Right lobe of liver (tissue), 6 donors: ENCODE results near the gene MEIKIN. TPM values are rescaled to one million over a fixed set of nuclear protein-coding genes. Genes with fewer than 3 reads are reported as not detected.

ENCODE experiments used
- ATAC-seq, 4 donors: fragments of 200-7000 bp; cut with Tn5 transposase; one replicate each; pipeline ENCODE4 v1.9.1; 2020; ENCODE audit warnings: mild to moderate bottlenecking in 4 of 4, moderate library complexity in 4 of 4
- DNase-seq, 3 donors: peaks; one replicate each; pipeline ENCODE4 v3.0.0-alpha.2; 2020
- H3K27ac ChIP-seq, 3 donors: fragments of 200-600 bp; one replicate each; pipeline ENCODE4 v1.8.0; 2022
- H3K27me3 ChIP-seq, 2 donors: fragments of 200-600 bp; one replicate each; pipeline ENCODE4 v1.8.0; 2022
- H3K36me3 ChIP-seq, 4 donors: fragments of 200-600 bp; sonication (generic) in 1 of 4; one replicate each; pipeline versions ENCODE4 v1.5.1 to v1.8.0; 2017 to 2022; ENCODE audit warnings: control low read depth in 1 of 4
- H3K4me1 ChIP-seq, 4 donors: fragments of 200-600 bp; sonication (generic) in 1 of 4; one replicate each; pipeline versions ENCODE4 v1.5.1 to v1.8.0; 2017 to 2022; ENCODE audit warnings: control low read depth in 1 of 4
- H3K4me3 ChIP-seq, 3 donors: fragments of 200-600 bp; one replicate each; pipeline ENCODE4 v1.8.0; 2022
- H3K9me3 ChIP-seq, 4 donors: fragments of 200-600 bp; sonication (generic) in 1 of 4; one replicate each; pipeline versions ENCODE4 v1.5.1 to v1.8.0; 2017 to 2022; ENCODE audit warnings: control low read depth in 1 of 4
- POLR2A ChIP-seq: fragments of 450-650 bp; IDR thresholded peaks from one replicate; pipeline ENCODE4 v1.6.1; 2017; ENCODE audit warnings: antibody characterized with exemption, mild to moderate bottlenecking
- WGBS: methylation state at CpG from one replicate; pipeline ENCODE4 v1.1.6; 2018; ENCODE audit warnings: low coverage, low lambda C conversion rate; ENCODE audit not compliant: insufficient coverage; ENCODE audit errors: missing lambda C conversion rate; 5-methylcytosine and 5-hydroxymethylcytosine counted together
- intact Hi-C, 2 donors: fragments of 100-400 bp; cut with DNase I; formaldehyde crosslinking; loops; one replicate each; pipeline versions ENCODE4 v1.11.2 to v1.14.1; 2022
- total RNA-seq, 6 experiments: library from RNA; depleted of rRNA in 2 of 6; stranded (reverse); fragments of >200 nt in 2 of 6; fragmentation: NEBNext Ultra II Directional in 3 of 6; extraction: Animal tissue kit (Norgen Biotek cat#: 25700) in 3 of 6; gene quantifications; one replicate each; pipeline versions ENCODE4 v1.1.0 to v1.2.4, GENCODE V29; 2016 to 2023
- TF ChIP-seq, protein P1 (sequence below), 4 donors: fragments of 200-600 bp in 3 of 4; fragments of 450-650 bp in 1 of 4; IDR thresholded peaks; one replicate each; pipeline versions ENCODE4 v1.5.1 to v1.8.0; 2016 to 2022; ENCODE audit warnings: antibody characterized with exemption in 4 of 4, mild to moderate bottlenecking in 2 of 4
- donor health status: DM: no; HTN: yes; CAD: no.
- donor health status: DM: no; HTN: no; CAD: no.
- donor health status: DM: no; HTN: no; CAD: no.
- donor health status: DM: no; HTN: yes; CAD: no.
- donor health status: DM: no; HTN: yes; CAD: no.

MEIKIN gene
- total RNA-seq, 6 experiments from 2014 or later, result 0.55 TPM; not detected in 5

DNA sequence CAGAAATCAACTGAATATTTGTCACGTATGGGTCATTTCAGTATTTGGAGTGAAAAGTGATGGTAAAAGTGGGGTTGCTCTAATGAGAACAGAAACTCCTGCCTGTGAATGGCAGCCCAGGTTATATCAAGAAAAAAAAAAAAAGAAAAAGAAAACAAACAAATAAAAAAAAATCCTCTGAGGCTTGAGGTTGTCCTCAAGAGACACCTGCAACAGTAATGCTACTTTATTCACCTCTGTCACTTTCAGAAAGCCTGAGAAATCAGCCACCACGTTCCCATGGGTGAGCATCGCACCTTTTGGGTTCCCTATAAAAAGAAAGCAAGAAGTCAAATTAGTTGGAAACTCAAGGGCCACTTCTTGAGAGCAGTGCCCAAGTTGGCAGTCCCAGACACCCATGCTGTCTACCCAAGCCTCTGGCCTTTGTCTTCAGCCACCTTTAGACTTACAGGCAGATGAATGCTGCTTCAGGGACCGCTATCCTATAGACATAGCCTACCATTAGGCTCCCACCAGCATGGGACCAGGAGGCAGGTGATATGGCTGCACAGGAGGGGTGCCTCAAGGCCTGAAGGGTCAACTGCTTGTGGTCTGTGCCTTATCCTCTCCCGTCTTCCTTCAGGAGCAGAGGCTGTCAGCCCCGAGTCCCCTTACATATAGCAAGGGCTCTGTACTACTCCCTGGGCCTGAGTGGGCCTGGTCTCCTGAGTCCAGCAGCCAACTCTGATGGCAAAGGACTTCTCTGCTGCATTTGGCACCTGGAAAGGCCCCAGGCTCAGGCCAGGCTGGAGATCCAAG is 31.1 kb upstream of the MEIKIN start:
- 85% methylated on average over 3 of the region's 6 CpGs for WGBS
- DNase-seq, result no peak
- intact Hi-C loops, result no loop called here

GRCh38 chr5:131974956-131975726 is 29.7 kb upstream of the MEIKIN start:
- Histone ChIP-seq H3K4me3 (no peak overlapping the region), H3K9me3 (no peaks in the 10 kb centered on the region), H3K36me3 (no peaks in the 10 kb centered on the region), H3K4me1 (no peaks in the 10 kb centered on the region), H3K27ac (no peak overlapping the region), H3K27me3 (no peaks in the 10 kb centered on the region)
- intact Hi-C loops, result no loop called here
- no peak for DNase-seq
- no peak for TF ChIP-seq POLR2A
- TF ChIP-seq, protein P1, sequence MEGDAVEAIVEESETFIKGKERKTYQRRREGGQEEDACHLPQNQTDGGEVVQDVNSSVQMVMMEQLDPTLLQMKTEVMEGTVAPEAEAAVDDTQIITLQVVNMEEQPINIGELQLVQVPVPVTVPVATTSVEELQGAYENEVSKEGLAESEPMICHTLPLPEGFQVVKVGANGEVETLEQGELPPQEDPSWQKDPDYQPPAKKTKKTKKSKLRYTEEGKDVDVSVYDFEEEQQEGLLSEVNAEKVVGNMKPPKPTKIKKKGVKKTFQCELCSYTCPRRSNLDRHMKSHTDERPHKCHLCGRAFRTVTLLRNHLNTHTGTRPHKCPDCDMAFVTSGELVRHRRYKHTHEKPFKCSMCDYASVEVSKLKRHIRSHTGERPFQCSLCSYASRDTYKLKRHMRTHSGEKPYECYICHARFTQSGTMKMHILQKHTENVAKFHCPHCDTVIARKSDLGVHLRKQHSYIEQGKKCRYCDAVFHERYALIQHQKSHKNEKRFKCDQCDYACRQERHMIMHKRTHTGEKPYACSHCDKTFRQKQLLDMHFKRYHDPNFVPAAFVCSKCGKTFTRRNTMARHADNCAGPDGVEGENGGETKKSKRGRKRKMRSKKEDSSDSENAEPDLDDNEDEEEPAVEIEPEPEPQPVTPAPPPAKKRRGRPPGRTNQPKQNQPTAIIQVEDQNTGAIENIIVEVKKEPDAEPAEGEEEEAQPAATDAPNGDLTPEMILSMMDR (IDR thresholded peaks at IDR 0.05), result no peak
- no peak for ATAC-seq
- 66% methylated on average over 7 of the region's 12 CpGs for WGBS

More for the DNA sequence above, 31.1 kb upstream of the MEIKIN start:
- no peaks in the 10 kb centered on the region for H3K9me3 ChIP-seq
- no peak overlapping the region for H3K4me3 ChIP-seq
- no peaks in the 10 kb centered on the region for H3K27me3 ChIP-seq
- no peak overlapping the region for H3K27ac ChIP-seq
- no peak for ATAC-seq
- H3K36me3 ChIP-seq, result no peaks in the 10 kb centered on the region
- no peak for TF ChIP-seq POLR2A
- H3K4me1 ChIP-seq, result no peaks in the 10 kb centered on the region

- intact Hi-C loops, result no loop called here
- H3K9me3 ChIP-seq, result no peaks in the 10 kb centered on the region
- ATAC-seq (no peak), DNase-seq (no peak)
- H3K4me3 ChIP-seq, result no peak overlapping the region
- no peaks in the 10 kb centered on the region for H3K4me1 ChIP-seq
- H3K27me3 ChIP-seq, result no peaks in the 10 kb centered on the region
- 73% methylated on average over 3 of the region's 5 CpGs for WGBS
- H3K36me3 ChIP-seq, result no peaks in the 10 kb centered on the region
- H3K27ac ChIP-seq, result no peak overlapping the region
- TF ChIP-seq POLR2A, result no peak
- TF ChIP-seq, protein P1 (IDR thresholded peaks at IDR 0.05), result no peak
Observed at GRCh38 chr5:131974622-131974955, 29.1 kb upstream of the MEIKIN start.

GRCh38 chr5:131974016-131974415 is 28.6 kb upstream of the MEIKIN start:
- no peaks in the 10 kb centered on the region for H3K9me3 ChIP-seq
- DNase-seq (no peak), ATAC-seq (no peak)
- H3K4me1 ChIP-seq, result no peaks in the 10 kb centered on the region
- H3K4me3 ChIP-seq, result no peak overlapping the region
- WGBS, result no CpG with 5 or more reads among the region's 1 CpG
- TF ChIP-seq POLR2A, result no peak
- TF ChIP-seq, protein P1 (IDR thresholded peaks at IDR 0.05), result no peak
- H3K36me3 ChIP-seq, result no peaks in the 10 kb centered on the region
- no peaks in the 10 kb centered on the region for H3K27me3 ChIP-seq
- intact Hi-C loops, result no loop called here
- no peak overlapping the region for H3K27ac ChIP-seq

- H3K4me1 ChIP-seq, result no peaks in the 10 kb centered on the region
- WGBS, result 87% methylated on average over 7 of the region's 9 CpGs
- H3K36me3 ChIP-seq, result no peaks in the 10 kb centered on the region
- H3K4me3 ChIP-seq, result no peak overlapping the region
- H3K27ac ChIP-seq, result no peak overlapping the region
- ATAC-seq (no peak), DNase-seq (no peak)
- H3K27me3 ChIP-seq, result no peaks in the 10 kb centered on the region
- intact Hi-C loops, result no loop called here
- TF ChIP-seq, protein P1 (IDR thresholded peaks at IDR 0.05), result no peak
- no peak for TF ChIP-seq POLR2A
- H3K9me3 ChIP-seq, result no peaks in the 10 kb centered on the region
Observed at GRCh38 chr5:131973089-131973712, 27.7 kb upstream of the MEIKIN start.
